Measurements from ENCODE around the gene PRPF18. TPM values are rescaled to one million over a fixed set of nuclear protein-coding genes. Genes with fewer than 3 reads are reported as not detected.

Gene PRPF18
- total and polyA plus RNA-seq, 2 of the 4 experiments (the other 2 are of a cell fraction) = 10.0 to 16.9 TPM

DNA sequence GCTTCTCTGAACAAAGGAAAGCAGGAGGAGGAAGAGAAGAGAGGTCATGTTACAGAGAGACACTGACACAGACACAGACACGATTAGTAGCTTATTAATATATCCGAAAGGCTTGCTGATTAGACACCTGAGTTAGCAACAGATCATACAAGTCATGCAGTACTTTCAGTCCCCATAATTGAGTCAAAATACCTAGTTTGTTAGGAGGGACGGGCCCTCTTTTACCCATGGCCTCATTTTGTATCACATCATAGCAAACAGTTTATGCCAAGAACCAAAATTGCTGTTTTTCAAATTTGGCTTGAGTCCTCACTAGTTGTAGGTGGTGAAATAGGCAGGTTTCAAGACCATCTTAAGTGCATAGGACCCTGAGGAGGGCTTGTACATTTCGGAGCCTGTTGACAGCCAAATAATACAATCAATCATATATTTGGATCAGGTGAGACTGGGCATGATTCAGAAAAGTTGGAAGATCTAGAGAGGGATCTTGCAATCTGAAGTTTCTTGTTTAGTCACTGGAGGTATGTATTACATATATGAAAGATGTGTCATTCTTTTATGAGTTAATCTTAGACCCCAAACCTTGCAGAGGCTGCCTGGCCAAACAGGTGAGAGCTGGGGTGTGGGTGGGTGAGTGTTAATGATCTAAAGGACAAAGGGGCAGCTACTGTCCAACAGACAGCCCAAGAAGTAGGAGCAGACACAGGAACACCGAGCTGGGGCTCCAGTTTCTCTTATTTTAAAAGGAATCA is 65.4 kb downstream of the PRPF18 start:
- Histone ChIP-seq H2BK5ac (ENCODE audit: low read depth, low read length, poor library complexity, severe bottlenecking) (no peak overlapping the region), H3K18ac (ENCODE audit: low read depth, low read length) (no peak overlapping the region), H3K56ac (ENCODE audit: extremely low read depth, insufficient read depth, low read length) (no peak overlapping the region), H3K27me3 (ENCODE audit: control insufficient read depth, insufficient read depth, low read length) (no peaks in the 10 kb centered on the region), H3K4ac (ENCODE audit: low read depth, low read length) (no peak overlapping the region), H2AK9ac (replicated peaks; ENCODE audit: low read depth, low read length, poor library complexity) (no peak overlapping the region), H4K5ac (ENCODE audit: low read depth, low read length) (no peak overlapping the region), H3K9me1 (ENCODE audit: insufficient read depth, low read length) (no peaks in the 10 kb centered on the region; the same call in 1 of the 2 replicates), H3K27ac (ENCODE audit: insufficient read depth, low read length) (no peak overlapping the region), H2BK20ac (ENCODE audit: low read depth, low read length) (no peak overlapping the region), H3K23ac (ENCODE audit: low read depth, low read length) (no peak overlapping the region), H4K91ac (ENCODE audit: insufficient read depth, low read depth, low read length) (no peak overlapping the region), H3K36me3 (ENCODE audit: control insufficient read depth, insufficient read depth, low read length) (peaks cover 63% of the 10 kb centered on the region), H2AFZ (replicated peaks; ENCODE audit: low read length, poor library complexity) (no peak overlapping the region), H3K9me3 (ENCODE audit: control insufficient read depth, insufficient read depth, low read length) (no peaks in the 10 kb centered on the region), H3K14ac (replicated peaks; ENCODE audit: low read depth, low read length) (no peak overlapping the region), H3K4me1 (ENCODE audit: control insufficient read depth, insufficient read depth, low read length) (no peaks in the 10 kb centered on the region), H3K4me2 (ENCODE audit: low read depth, low read length) (no peak overlapping the region), H2AK5ac (ENCODE audit: low read depth, low read length) (no peak overlapping the region), H2BK15ac (ENCODE audit: low read depth, low read length) (no peak overlapping the region), H3K79me1 (ENCODE audit: low read depth in 1 of 2, low read length in 2 of 2) (peaks cover 4 to 38% of the 10 kb centered on the region in 2 experiments; a peak in 3 of 4 replicates), H2BK120ac (ENCODE audit: low read depth, low read length) (no peak overlapping the region), H4K20me1 (ENCODE audit: insufficient read depth, low read length) (peaks cover 9% of the 10 kb centered on the region; the same call in 1 of the 2 replicates), H3K4me3 (ENCODE audit: insufficient read depth, low read depth, low read length) (no peak overlapping the region), H3K9ac (ENCODE audit: low read depth, low read length) (no peak overlapping the region), H4K8ac (ENCODE audit: low read depth in 2 of 2, low read length in 2 of 2) (no peak overlapping the region)
- no peak for ATAC-seq (ENCODE audit: low read depth)
- no CpG with 5 or more reads among the region's 5 CpGs for WGBS, 2 experiments (ENCODE audit: extremely low coverage in 2 of 2, insufficient read length in 1 of 2)
- intact Hi-C loops (cut with micrococcal nuclease) = no loop called here
- dilution Hi-C loops (cut with HindIII; ENCODE audit: low sequenced_read_pairs, unreplicated experiment) = no loop called here
- BruUV-seq (replicated peaks) = no TSS peak
- in situ Hi-C loops (cut with MboI; ENCODE audit: low sequenced_read_pairs) = loop anchor here (25.0 kb wide), 1 partner anchor 435 kb away; no protein-coding TSS in a partner anchor
- POLR2A ChIA-PET (ENCODE audit: unreplicated experiment) = no interaction called here
- TF ChIP-seq RFX5 (IDR thresholded peaks at IDR 0.05; ENCODE audit: low read depth, low read length) (no peak), RAD21 (IDR thresholded peaks at IDR 0.05; ENCODE audit: low read length) (no peak), FOS (IDR thresholded peaks at IDR 0.05; ENCODE audit: low read depth, low read length) (no peak), SMC3 (IDR thresholded peaks at IDR 0.05; ENCODE audit: low read depth, low read length) (no peak), NFE2L2 (IDR thresholded peaks at IDR 0.05; ENCODE audit: low read depth, low read length) (no peak), MAZ (IDR thresholded peaks at IDR 0.05; ENCODE audit: borderline replicate concordance, low read depth, low read length) (no peak), CEBPB (IDR thresholded peaks at IDR 0.05; ENCODE audit: low read depth, low read length) (no peak), RCOR1 (IDR thresholded peaks at IDR 0.05; ENCODE audit: insufficient replicate concordance, low read length) (no peak), BHLHE40 (IDR thresholded peaks at IDR 0.05; ENCODE audit: low read depth, low read length) (no peak), MXI1 (IDR thresholded peaks at IDR 0.05; ENCODE audit: borderline replicate concordance, low read depth, low read length) (no peak), CHD1 (IDR thresholded peaks at IDR 0.05; ENCODE audit: low read depth, low read length) (no peak), MAFK (IDR thresholded peaks at IDR 0.05; ENCODE audit: low read depth, low read length) (no peak), POLR2A (IDR thresholded peaks at IDR 0.05; ENCODE audit: low read depth, low read length) (no peak)
- TF ChIP-seq, protein P1, sequence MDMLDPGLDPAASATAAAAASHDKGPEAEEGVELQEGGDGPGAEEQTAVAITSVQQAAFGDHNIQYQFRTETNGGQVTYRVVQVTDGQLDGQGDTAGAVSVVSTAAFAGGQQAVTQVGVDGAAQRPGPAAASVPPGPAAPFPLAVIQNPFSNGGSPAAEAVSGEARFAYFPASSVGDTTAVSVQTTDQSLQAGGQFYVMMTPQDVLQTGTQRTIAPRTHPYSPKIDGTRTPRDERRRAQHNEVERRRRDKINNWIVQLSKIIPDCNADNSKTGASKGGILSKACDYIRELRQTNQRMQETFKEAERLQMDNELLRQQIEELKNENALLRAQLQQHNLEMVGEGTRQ (IDR thresholded peaks at IDR 0.05; ENCODE audit: low read depth, low read length) = no peak
- TF ChIP-seq, protein P2, sequence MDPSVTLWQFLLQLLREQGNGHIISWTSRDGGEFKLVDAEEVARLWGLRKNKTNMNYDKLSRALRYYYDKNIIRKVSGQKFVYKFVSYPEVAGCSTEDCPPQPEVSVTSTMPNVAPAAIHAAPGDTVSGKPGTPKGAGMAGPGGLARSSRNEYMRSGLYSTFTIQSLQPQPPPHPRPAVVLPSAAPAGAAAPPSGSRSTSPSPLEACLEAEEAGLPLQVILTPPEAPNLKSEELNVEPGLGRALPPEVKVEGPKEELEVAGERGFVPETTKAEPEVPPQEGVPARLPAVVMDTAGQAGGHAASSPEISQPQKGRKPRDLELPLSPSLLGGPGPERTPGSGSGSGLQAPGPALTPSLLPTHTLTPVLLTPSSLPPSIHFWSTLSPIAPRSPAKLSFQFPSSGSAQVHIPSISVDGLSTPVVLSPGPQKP (IDR thresholded peaks at IDR 0.05; ENCODE audit: borderline replicate concordance, low read depth, low read length) = no peak
- TF ChIP-seq, protein P3, sequence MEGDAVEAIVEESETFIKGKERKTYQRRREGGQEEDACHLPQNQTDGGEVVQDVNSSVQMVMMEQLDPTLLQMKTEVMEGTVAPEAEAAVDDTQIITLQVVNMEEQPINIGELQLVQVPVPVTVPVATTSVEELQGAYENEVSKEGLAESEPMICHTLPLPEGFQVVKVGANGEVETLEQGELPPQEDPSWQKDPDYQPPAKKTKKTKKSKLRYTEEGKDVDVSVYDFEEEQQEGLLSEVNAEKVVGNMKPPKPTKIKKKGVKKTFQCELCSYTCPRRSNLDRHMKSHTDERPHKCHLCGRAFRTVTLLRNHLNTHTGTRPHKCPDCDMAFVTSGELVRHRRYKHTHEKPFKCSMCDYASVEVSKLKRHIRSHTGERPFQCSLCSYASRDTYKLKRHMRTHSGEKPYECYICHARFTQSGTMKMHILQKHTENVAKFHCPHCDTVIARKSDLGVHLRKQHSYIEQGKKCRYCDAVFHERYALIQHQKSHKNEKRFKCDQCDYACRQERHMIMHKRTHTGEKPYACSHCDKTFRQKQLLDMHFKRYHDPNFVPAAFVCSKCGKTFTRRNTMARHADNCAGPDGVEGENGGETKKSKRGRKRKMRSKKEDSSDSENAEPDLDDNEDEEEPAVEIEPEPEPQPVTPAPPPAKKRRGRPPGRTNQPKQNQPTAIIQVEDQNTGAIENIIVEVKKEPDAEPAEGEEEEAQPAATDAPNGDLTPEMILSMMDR (conservative IDR thresholded peaks at IDR 0.05; ENCODE audit: low read depth, low read length) = no peak
- no peak for DNase-seq
- CTCF ChIA-PET = no interaction called here

Measured in IMR-90 (cell line).